Loucy (cell line): Measurements from ENCODE around the gene MN1.

Experiments used
- CTCF ChIP-seq: fragments of 200-600 bp; sonication (generic); conservative IDR thresholded peaks from 2 replicates; pipeline ENCODE4 v1.5.1; 2014; ENCODE audit warnings: mild to moderate bottlenecking, antibody characterized with exemption, low read length
- EZH2phosphoT487 ChIP-seq: fragments of 200-600 bp; IDR thresholded peaks from 2 replicates; pipeline ENCODE4 v1.6.1; 2018; ENCODE audit warnings: antibody characterized with exemption, mild to moderate bottlenecking, moderate library complexity, borderline replicate concordance

GRCh38 chr22:27786291-27786932, 15.1 kb downstream of the MN1 start:
- no peak for TF ChIP-seq CTCF
- TF ChIP-seq EZH2phosphoT487 = no peak
